A549 (cell line): ENCODE results near the gene ZNF385A. TPM values are rescaled to one million over a fixed set of nuclear protein-coding genes. Genes with fewer than 3 reads are reported as not detected.

ENCODE experiments used
- CBX8 ChIP-seq: fragments of 200-600 bp; sonication (generic); IDR thresholded peaks from 2 replicates; pipeline ENCODE4 v1.6.1; 2016
- CEBPB ChIP-seq, 2 experiments: fragments of >200 bp in 1 of 2; sonication (Bioruptor Twin) in 1 of 2; formaldehyde crosslinking in 1 of 2; IDR thresholded peaks; 2 replicates each; pipeline ENCODE4 v1.6.1; 2012 to 2016
- CHD2 ChIP-seq: fragments of 150-350 bp; IDR thresholded peaks from 2 replicates; pipeline ENCODE4 v1.6.1; 2014; ENCODE audit warnings: low read length; ENCODE audit not compliant: partially characterized antibody
- EHMT2 ChIP-seq: fragments of 200-600 bp; sonication (generic); IDR thresholded peaks from 2 replicates; pipeline ENCODE4 v1.6.1; 2016; ENCODE audit warnings: antibody characterized with exemption, low read depth, mild to moderate bottlenecking, moderate library complexity
- FOSB ChIP-seq: fragments of 250-450 bp; sonication (Bioruptor Pico); IDR thresholded peaks from 2 replicates; pipeline ENCODE4 v1.5.0; 2020; ENCODE audit warnings: mild to moderate bottlenecking, moderate library complexity
- FOSL2 ChIP-seq, 2 experiments: fragments of 450-650 bp in 1 of 2; fragments of >200 bp in 1 of 2; sonication (Bioruptor Twin) in 1 of 2; formaldehyde crosslinking; IDR thresholded peaks; 2 replicates each; pipeline versions ENCODE4 v1.5.0 to v1.6.1; 2016 to 2020; ENCODE audit warnings: mild to moderate bottlenecking in 1 of 2, moderate library complexity in 1 of 2
- FOXS1 ChIP-seq: fragments of 250-450 bp; sonication (Bioruptor Pico); IDR thresholded peaks from 2 replicates; pipeline ENCODE4 v1.5.0; 2020; ENCODE audit warnings: mild to moderate bottlenecking, moderate library complexity
- HOXB13 ChIP-seq: fragments of 250-450 bp; sonication (Bioruptor Pico); IDR thresholded peaks from 2 replicates; pipeline ENCODE4 v1.5.0; 2020; ENCODE audit warnings: low read depth, mild to moderate bottlenecking, moderate library complexity
- JUNB ChIP-seq: fragments of >200 bp; sonication (Bioruptor Twin); formaldehyde crosslinking; IDR thresholded peaks from 2 replicates; pipeline ENCODE4 v1.6.1; 2016
- KDM5A ChIP-seq: fragments of 200-600 bp; sonication (generic); IDR thresholded peaks from 2 replicates; pipeline ENCODE4 v1.6.1; 2016; ENCODE audit warnings: antibody characterized with exemption, mild to moderate bottlenecking
- MAZ ChIP-seq: fragments of 150-350 bp; IDR thresholded peaks from 2 replicates; pipeline ENCODE4 v1.6.1; 2014; ENCODE audit warnings: antibody characterized with exemption, low read depth, low read length, borderline replicate concordance
- NFE2L2 ChIP-seq: fragments of 150-350 bp; conservative IDR thresholded peaks from 2 replicates; pipeline ENCODE4 v1.6.1; 2014; ENCODE audit warnings: low read length
- NPAS2 ChIP-seq: fragments of 250-450 bp; sonication (Bioruptor Pico); IDR thresholded peaks from 2 replicates; pipeline ENCODE4 v1.8.0; 2022; ENCODE audit warnings: mild to moderate bottlenecking, moderate library complexity, borderline replicate concordance
- PHF8 ChIP-seq: fragments of 200-600 bp; sonication (generic); IDR thresholded peaks from 2 replicates; pipeline ENCODE4 v1.6.1; 2016; ENCODE audit warnings: low read depth, mild to moderate bottlenecking, antibody characterized with exemption, moderate library complexity, borderline replicate concordance
- RAD21 ChIP-seq, 2 experiments: fragments of >200 bp in 1 of 2; sonication (Bioruptor Twin) in 1 of 2; formaldehyde crosslinking in 1 of 2; IDR thresholded peaks in 1 of 2; conservative IDR thresholded peaks in 1 of 2; 2 replicates in 1 of 2; 3 replicates in 1 of 2; pipeline ENCODE4 v1.6.1; 2012 to 2018; ENCODE audit warnings: inconsistent platforms in 1 of 2
- RCOR1 ChIP-seq: fragments of 150-350 bp; IDR thresholded peaks from 2 replicates; pipeline ENCODE4 v1.6.1; 2014; ENCODE audit warnings: antibody characterized with exemption, low read length, low read depth
- RFX5 ChIP-seq: fragments of 450-650 bp; IDR thresholded peaks from 2 replicates; pipeline ENCODE4 v1.7.1; 2014; ENCODE audit warnings: antibody characterized with exemption, mild to moderate bottlenecking, moderate library complexity
- SMC3 ChIP-seq: fragments of >200 bp; sonication (Bioruptor Twin); formaldehyde crosslinking; IDR thresholded peaks from 3 replicates; pipeline ENCODE4 v1.6.1; 2018; ENCODE audit warnings: inconsistent platforms
- TFCP2L1 ChIP-seq: fragments of 250-450 bp; sonication (Bioruptor Pico); IDR thresholded peaks from 2 replicates; pipeline ENCODE4 v1.5.0; 2021; ENCODE audit warnings: mild to moderate bottlenecking
- ZSCAN20 ChIP-seq: fragments of 250-450 bp; sonication (Bioruptor Pico); IDR thresholded peaks from 2 replicates; pipeline ENCODE4 v1.8.0; 2022; ENCODE audit warnings: mild to moderate bottlenecking, moderate library complexity
- polyA plus RNA-seq, 4 experiments: library from polyadenylated mRNA; depleted of rRNA in 3 of 4; stranded (reverse); fragments of >200 nt; fragmentation: RNase III in 1 of 4; extraction: RNeasy Plus Mini Kit Qiagen cat#74134 plus additional on column Dnase treatment in 1 of 4; gene quantifications; 2 replicates in 3 of 4; 3 replicates in 1 of 4; pipeline ENCODE4 v1.2.3, GENCODE V29; 2011 to 2017
- TF ChIP-seq, protein P1 (sequence below): fragments of >200 bp; sonication (Bioruptor Twin); formaldehyde crosslinking; IDR thresholded peaks from 3 replicates; pipeline ENCODE4 v1.5.1; 2016
- TF ChIP-seq, protein P2 (sequence below): fragments of 150-350 bp; IDR thresholded peaks from 2 replicates; pipeline ENCODE4 v1.6.1; 2014; ENCODE audit warnings: low read depth, mild to moderate bottlenecking, low read length
- TF ChIP-seq, protein P3 (sequence below): fragments of >200 bp; sonication (Bioruptor Twin); formaldehyde crosslinking; IDR thresholded peaks from 2 replicates; pipeline ENCODE4 v1.6.1; 2016
- TF ChIP-seq, protein P4 (sequence below): fragments of 200-600 bp; sonication (generic); IDR thresholded peaks from 2 replicates; pipeline ENCODE4 v1.6.1; 2016; ENCODE audit warnings: antibody characterized with exemption, mild to moderate bottlenecking, moderate library complexity
- TF ChIP-seq, protein P5 (sequence below): IDR thresholded peaks from 2 replicates; pipeline ENCODE4 v1.6.1; 2012
- TF ChIP-seq, protein P6 (sequence below): fragments of 250-450 bp; sonication (Bioruptor Pico); IDR thresholded peaks from 2 replicates; pipeline ENCODE4 v1.5.0; 2020; ENCODE audit warnings: low read depth, mild to moderate bottlenecking, moderate library complexity

The ZNF385A gene
- polyA plus RNA-seq, 2 of the 4 experiments (the other 2 are of a cell fraction): 1.8 to 14.9 TPM

DNA sequence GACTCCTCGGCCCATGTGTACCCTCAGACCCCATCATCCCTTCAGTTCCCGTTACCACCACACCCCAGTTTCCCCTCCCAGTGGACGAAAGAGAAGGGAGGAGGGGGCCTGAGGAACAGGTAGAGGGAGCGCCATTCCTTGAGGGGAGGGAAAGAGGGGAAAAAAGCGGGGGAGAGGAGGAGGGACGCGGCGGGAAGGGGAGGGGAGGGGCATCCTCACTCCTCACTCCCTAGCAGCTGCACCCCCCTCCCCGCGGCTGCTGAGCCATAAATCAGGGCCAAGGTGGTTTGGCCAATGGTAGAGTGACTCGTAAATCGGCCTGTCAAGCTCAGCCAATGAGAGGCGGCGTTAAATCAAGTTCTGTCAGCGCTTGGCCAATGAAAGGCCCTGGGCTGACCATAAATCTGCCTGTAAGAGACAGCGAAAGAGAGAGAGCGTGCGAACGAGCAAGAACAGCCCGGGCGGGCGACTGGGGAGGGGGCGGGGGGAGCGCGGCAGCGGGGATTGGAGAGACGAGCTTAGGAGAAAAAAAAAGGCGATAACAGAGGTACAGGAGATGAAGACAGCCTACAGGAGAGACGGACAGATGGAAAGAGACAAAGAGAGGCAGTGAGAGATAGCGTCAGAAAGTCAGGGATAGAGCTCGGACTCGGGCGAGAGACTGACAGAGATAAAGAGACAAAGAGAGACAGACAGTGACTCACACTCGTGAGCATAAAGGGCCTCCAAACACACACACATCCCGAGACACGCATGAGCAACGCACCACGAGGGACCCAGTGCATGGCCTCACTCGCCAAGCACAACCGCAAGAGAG, 25.4 kb downstream of the ZNF385A start (continued):
- TF ChIP-seq, protein P1, sequence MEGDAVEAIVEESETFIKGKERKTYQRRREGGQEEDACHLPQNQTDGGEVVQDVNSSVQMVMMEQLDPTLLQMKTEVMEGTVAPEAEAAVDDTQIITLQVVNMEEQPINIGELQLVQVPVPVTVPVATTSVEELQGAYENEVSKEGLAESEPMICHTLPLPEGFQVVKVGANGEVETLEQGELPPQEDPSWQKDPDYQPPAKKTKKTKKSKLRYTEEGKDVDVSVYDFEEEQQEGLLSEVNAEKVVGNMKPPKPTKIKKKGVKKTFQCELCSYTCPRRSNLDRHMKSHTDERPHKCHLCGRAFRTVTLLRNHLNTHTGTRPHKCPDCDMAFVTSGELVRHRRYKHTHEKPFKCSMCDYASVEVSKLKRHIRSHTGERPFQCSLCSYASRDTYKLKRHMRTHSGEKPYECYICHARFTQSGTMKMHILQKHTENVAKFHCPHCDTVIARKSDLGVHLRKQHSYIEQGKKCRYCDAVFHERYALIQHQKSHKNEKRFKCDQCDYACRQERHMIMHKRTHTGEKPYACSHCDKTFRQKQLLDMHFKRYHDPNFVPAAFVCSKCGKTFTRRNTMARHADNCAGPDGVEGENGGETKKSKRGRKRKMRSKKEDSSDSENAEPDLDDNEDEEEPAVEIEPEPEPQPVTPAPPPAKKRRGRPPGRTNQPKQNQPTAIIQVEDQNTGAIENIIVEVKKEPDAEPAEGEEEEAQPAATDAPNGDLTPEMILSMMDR: no peak
- peak; percentile 71 for TF ChIP-seq CHD2
- TF ChIP-seq FOSB (CRISPR knock-in tag): no peak
- TF ChIP-seq CEBPB (IDR thresholded peaks at IDR 0.05): peak in 1 of 2 experiments; percentile 51; a peak in 1 of 4 replicates
- TF ChIP-seq FOXS1 (CRISPR knock-in tag): no peak
- TF ChIP-seq JUNB: peak; percentile 60
- TF ChIP-seq ZSCAN20 (CRISPR knock-in tag): no peak
- peak; percentile 99 for TF ChIP-seq MAZ
- no peak for TF ChIP-seq PHF8
- 0 out of 2 replicates have a peak, but pooled peaks have one; percentile 38 for TF ChIP-seq FOSL2 (IDR thresholded peaks at IDR 0.05)
- TF ChIP-seq FOSL2 (CRISPR knock-in tag; IDR thresholded peaks at IDR 0.05): peak; percentile 75
- TF ChIP-seq, protein P2, sequence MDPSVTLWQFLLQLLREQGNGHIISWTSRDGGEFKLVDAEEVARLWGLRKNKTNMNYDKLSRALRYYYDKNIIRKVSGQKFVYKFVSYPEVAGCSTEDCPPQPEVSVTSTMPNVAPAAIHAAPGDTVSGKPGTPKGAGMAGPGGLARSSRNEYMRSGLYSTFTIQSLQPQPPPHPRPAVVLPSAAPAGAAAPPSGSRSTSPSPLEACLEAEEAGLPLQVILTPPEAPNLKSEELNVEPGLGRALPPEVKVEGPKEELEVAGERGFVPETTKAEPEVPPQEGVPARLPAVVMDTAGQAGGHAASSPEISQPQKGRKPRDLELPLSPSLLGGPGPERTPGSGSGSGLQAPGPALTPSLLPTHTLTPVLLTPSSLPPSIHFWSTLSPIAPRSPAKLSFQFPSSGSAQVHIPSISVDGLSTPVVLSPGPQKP: no peak
- TF ChIP-seq HOXB13: peak; percentile 57; the same call in 1 of the 2 replicates
- TF ChIP-seq NPAS2 (CRISPR knock-in tag): no peak
- TF ChIP-seq, protein P3, sequence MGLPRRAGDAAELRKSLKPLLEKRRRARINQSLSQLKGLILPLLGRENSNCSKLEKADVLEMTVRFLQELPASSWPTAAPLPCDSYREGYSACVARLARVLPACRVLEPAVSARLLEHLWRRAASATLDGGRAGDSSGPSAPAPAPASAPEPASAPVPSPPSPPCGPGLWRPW: no peak
- TF ChIP-seq SMC3: no peak
- TF ChIP-seq, protein P4, sequence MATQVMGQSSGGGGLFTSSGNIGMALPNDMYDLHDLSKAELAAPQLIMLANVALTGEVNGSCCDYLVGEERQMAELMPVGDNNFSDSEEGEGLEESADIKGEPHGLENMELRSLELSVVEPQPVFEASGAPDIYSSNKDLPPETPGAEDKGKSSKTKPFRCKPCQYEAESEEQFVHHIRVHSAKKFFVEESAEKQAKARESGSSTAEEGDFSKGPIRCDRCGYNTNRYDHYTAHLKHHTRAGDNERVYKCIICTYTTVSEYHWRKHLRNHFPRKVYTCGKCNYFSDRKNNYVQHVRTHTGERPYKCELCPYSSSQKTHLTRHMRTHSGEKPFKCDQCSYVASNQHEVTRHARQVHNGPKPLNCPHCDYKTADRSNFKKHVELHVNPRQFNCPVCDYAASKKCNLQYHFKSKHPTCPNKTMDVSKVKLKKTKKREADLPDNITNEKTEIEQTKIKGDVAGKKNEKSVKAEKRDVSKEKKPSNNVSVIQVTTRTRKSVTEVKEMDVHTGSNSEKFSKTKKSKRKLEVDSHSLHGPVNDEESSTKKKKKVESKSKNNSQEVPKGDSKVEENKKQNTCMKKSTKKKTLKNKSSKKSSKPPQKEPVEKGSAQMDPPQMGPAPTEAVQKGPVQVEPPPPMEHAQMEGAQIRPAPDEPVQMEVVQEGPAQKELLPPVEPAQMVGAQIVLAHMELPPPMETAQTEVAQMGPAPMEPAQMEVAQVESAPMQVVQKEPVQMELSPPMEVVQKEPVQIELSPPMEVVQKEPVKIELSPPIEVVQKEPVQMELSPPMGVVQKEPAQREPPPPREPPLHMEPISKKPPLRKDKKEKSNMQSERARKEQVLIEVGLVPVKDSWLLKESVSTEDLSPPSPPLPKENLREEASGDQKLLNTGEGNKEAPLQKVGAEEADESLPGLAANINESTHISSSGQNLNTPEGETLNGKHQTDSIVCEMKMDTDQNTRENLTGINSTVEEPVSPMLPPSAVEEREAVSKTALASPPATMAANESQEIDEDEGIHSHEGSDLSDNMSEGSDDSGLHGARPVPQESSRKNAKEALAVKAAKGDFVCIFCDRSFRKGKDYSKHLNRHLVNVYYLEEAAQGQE: no peak
- TF ChIP-seq RAD21 (conservative IDR thresholded peaks at IDR 0.05 in 1 of 2, IDR thresholded peaks at IDR 0.05 in 1 of 2): no peak
- TF ChIP-seq, protein P5, sequence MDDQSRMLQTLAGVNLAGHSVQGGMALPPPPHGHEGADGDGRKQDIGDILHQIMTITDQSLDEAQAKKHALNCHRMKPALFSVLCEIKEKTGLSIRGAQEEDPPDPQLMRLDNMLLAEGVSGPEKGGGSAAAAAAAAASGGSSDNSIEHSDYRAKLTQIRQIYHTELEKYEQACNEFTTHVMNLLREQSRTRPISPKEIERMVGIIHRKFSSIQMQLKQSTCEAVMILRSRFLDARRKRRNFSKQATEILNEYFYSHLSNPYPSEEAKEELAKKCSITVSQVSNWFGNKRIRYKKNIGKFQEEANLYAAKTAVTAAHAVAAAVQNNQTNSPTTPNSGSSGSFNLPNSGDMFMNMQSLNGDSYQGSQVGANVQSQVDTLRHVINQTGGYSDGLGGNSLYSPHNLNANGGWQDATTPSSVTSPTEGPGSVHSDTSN: peak; percentile 100
- peak; percentile 81 for TF ChIP-seq RFX5
- no peak for TF ChIP-seq CBX8
- TF ChIP-seq NFE2L2: no peak
- TF ChIP-seq KDM5A: no peak
- no peak for TF ChIP-seq EHMT2
- no peak for TF ChIP-seq RCOR1
- TF ChIP-seq, protein P6, sequence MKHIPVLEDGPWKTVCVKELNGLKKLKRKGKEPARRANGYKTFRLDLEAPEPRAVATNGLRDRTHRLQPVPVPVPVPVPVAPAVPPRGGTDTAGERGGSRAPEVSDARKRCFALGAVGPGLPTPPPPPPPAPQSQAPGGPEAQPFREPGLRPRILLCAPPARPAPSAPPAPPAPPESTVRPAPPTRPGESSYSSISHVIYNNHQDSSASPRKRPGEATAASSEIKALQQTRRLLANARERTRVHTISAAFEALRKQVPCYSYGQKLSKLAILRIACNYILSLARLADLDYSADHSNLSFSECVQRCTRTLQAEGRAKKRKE: no peak
- peak; percentile 71; the same call in 1 of the 2 replicates for TF ChIP-seq TFCP2L1 (CRISPR knock-in tag)
